HG03280 (cell line): Measurements from ENCODE around the gene FREM1.

Experiments used
- ATAC-seq: cut with Tn5 transposase; IDR thresholded peaks from one replicate; pipeline ENCODE4 v1.9.1; 2021; ENCODE audit warnings: mild to moderate bottlenecking, moderate library complexity; ENCODE audit not compliant: unreplicated experiment

Gene FREM1

DNA sequence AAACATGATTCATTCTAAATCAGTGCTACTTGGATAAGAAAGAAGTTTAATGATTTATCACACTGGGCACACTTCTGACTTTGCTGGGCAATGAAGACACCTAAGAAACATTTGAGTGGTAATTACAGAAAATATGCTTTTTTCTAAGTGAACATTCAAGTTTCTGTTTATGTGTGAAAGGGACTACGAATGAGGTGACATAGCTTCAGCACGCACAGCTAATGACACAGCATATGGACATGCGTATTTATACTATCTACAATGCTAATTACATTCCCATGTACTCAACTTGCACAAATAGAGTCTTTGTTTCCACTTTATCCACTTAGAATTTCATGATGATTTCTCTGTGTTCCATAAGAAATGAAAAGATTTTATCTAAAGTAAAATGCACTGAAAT is 40.6 kb downstream of the FREM1 start:
- ATAC-seq = no peak

DNA sequence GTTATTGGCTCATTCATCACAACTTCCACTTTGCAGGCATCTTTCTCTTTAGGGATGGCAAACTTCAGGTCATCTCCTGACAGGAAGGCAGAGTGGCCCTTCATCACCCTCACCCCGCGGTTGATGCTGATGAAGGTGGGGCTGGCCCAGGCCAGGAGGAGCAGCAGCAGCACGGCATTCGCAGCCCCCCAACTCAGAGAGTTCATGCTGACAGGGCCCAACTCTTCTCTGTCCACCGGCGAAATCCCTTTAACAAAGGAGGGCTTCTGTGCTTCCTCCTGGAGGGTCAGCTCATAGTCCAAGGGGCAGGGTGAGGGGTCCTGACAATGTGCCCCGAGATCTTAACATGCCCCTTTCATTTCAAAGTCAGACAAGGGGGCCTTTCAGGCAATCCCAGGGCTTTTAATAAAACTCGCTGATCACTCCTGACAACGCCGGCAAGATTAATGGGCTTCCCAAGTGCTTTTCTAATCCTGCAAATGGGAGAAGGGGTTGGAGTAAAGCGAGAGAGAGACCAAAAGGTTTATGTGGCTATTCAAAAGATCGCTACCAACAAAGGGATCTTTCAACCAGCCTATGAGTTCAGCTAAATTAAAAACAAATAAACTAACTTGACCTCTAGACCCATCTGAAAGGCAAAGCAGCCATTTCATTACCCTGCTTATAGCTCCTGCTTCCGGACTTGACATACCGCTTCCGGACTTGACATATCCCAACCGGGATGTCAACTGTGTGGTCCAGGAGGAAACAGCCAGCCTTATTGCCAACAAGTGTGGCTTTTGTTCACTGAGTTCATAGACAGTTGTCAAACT is 41.2 kb downstream of the FREM1 start:
- no peak for ATAC-seq

DNA sequence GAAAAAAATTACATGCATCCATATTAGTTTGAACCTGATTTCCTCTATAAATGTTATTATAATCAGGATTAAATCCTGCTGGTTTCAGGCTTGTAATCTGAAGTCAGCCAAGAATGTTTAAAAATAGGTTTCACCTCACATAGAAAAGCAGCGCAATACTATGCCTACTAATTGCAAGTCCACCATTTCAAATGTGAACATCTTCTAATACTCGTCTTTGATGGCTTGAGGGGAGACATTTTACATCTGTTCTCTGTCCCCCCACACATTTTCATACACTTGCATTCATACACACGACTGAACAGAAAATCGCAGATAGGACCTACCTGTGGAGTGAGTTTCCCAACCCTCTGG is 41.8 kb downstream of the FREM1 start:
- no peak for ATAC-seq

DNA sequence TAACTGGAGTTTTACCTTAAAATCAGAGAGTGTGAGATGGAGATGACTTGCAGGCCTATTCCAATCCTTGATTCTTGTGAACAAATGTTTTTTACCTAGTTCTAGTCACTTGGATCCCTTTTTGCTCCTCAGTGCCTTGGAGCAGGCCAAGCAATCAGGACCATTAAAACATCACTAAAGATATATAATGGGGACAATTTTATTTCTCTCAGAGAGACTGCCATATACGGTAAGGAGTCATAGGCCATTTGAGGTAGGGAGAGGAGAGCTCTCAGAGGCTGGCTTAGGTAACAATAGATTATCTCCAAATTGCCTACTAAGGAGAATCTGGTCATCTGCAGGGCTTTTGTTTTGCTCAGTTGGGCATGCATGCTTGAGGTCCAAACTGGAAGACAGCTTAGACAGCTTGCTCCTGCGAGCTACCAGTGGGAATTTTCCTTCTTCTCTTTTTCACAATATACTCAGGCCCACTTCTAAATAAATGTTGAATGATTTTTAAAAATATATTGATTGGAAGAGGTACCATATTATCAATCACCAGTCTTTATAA is 44.0 kb downstream of the FREM1 start:
- ATAC-seq = no peak

DNA sequence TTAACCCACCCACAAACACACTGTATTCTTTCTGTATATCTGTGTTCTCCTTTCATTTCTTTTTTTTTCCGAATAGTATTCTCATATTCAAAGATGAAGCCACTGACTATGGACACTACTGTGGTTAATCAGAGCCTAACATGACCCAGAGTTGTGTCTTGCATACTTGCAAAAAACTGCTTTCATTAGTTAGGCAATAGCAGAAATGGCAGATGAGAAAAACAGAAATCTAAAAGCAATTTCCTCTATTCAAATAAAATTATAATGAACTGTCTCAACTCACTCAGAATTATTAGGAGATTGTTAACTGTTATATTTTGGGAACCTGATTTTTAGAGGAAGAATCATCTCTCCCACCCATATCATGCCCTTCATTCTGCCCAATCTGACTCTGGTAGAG is 45.9 kb downstream of the FREM1 start:
- no peak for ATAC-seq

DNA sequence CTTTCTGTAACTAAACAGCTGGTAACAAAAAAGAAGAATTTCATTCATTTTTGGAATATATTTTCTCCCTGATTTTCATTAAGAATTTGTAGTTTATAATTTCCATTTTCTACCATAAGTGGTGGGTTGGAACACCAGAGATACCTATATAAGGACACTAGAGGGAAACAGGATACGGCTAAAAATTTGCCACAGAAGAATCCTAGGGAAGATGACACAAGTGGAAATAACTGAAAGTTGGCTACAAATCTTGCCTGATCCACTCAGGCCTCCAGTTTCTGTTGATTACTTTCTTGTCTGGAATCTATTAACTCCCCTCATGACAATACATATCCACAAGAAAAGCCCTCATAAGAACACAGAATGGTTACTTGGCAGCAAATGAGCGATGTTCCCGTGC is 46.8 kb downstream of the FREM1 start:
- no peak for ATAC-seq

DNA sequence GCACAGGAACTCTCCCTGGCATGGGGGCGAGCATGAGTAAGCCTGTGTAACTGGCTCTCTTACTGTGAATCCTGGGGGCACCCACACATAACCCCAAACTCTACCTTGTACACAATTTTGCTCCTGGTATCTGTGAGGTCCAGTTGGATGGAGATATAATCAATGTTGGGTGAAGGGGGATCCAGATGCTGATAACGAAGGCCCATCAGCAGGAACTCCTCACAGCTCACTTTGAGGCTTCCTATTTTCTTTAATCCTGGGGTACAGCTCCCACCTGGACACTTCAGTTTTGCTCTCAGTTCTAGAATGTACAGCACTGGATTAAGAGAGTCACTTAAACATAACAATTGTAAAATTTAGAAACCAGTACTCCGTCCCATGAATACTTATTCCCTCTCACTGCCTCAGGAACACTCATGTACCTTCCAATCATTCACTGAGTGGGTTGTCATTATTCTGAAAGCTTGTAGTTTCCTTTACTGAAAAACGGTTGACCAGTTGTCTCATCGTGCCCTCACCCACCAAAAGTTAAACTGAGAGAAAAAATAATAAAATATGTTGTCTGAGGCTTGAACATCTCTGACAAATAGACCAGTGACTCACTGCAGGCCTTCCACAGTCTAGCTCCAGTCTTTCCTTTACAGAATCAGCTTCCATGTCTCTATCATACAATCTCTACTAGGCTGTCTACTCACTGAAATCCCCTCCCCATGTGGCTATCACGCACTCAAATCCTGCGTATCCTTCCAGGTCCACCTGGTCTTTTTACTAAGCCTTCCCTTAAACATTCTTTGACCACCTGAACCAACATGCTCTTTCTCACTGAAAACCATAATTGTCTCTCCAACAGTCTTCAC is 52.6 kb downstream of the FREM1 start:
- no peak for ATAC-seq

DNA sequence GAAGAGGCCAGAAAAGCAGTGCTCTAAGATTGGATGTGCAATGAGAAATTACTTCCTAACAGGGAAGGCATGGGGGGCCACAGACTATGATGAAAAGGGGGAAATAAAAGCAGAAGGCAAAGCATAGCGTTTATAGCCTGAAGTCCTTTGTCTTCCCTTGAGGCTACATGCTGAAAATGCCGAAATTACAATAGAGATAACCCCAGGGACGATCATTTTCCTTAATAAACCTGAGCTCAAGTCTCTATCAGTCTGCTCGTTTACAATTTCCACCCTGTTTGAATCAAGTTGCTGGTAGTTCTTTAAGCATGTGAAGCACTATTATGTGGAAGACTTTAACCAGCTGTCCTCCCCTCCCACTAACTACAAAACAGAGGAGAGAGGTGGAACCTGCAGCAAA is 60.4 kb downstream of the FREM1 start:
- no peak for ATAC-seq

DNA sequence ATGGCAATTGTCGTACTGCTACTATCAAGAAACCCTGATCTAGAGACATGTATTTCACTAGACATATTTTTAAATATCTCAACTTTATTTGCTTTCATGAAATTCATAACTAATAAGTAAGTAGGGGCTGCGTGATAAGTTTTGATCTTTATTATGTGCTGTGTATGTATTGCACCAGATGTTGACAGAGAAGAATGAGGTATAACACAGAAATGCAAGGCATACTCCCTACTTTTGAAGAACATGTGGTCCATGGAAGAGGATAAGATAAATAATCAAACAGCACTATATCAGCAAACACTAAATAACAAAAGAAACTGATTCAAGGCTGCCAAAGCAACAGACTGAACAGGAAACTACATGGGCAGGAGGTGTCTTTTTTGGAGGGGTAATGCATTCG is 60.9 kb downstream of the FREM1 start:
- no peak for ATAC-seq

DNA sequence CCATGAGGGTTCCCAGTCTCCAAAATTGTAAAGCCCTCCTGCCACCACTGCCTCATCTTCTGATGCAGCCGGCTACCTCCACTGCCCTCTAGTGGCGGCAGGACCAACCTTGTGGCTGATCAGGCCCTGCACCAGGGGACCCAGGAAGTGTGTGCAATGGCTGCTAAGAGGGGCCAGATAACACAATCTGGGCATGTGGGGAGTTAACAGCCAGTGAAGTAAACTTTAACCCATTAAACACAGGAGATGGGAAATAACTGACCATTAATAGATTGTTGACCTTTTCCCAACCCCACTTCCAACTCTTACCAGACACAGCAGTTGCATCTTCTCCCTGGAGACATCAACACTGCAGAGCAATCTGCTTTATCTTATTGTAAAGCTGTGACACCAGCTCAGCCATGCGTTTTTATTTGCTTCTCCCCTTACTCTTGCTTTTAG is 63.3 kb downstream of the FREM1 start:
- ATAC-seq = peak; percentile 97

DNA sequence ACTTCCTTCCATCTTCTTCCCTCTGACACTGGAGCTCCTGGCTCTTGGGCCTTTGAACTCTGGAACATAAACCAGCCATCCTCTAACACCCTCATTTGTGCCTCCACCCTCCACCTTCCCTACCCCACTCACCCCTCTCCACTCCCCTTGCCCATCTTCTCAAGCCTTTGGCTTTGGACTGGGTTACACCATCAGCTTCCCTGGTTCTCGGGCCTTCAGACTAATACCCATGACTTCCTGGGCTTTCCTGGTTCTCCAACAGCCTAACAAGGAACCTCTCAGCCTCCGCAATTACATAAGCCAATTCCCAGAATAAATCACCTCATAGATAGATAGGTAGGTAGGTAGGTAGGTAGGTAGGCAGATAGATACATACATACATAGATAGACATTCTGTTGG is 67.1 kb downstream of the FREM1 start:
- no peak for ATAC-seq

DNA sequence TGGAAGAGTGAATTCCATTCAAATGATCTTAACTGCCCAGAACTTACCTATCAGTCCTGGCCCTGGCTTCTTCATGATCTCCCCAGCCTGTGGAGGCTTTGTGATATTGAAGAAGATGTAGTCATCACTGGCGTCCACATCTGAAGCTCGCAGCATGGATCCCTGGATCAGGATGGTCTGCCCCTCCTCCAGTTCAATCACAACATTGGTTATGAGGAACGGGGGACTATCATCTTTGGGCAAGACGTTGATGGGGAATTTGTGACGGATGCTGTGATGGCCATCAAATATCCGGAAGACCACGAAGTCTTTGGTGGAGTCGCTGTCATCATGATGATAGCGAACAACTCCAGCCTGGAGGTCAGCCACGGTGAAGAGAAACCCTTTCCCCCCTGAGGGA is 68.0 kb downstream of the FREM1 start:
- no peak for ATAC-seq

DNA sequence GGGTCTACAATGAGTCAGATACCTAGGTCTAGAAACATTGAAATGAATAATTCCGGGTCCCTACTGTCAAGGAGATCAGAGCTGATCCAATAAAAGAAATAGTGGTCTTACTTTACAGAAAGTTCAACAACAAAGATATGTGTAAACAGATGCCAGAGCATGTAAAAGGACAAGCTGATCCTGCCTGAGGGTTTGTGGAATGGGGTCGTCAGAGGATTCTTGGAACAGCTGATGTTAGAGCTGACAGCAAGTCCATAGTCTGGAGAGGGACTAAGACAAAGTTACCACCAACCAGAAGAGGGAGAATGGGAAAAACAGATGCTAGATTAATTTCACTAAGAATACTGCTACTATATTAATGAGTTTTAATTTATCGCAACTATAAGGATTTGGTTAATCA is 71.5 kb downstream of the FREM1 start:
- ATAC-seq = no peak

DNA sequence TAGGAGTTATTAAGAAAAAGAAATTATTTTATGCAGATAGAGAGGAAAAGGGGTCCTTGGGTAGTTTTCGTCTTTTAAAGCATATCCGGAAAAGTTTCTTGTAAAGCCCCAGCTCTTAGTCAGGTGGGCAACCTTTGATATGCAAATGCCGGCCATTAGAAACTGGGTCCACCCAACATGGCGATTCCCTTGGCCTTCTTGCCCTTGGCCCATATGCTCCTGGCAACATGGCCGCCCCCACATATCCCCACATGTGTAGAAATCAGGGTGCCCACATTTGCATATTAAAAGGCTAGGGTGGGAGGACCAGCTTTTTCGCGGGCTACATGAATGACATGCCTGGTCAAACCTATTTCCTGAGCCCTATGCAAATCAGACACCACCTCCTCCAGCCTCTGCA is 73.3 kb downstream of the FREM1 start:
- no peak for ATAC-seq

DNA sequence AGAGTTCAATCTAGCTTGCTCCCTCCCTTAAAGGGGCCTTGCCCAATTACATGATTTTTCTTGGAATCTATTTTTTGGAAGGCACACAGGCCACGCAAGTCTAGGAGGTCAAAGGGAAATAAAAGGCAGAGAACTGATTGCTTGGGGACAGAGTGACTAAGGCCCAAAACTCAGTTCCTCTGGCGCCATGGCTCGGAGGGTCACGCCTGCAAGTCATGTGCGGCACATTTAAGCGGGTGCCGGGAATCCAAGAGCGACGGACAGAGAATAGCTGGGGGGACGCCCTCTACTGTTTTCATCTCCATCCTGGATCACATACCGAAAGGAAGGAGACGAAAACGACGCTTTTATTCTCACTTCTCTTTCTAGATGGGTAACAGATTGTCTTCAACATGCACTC is 78.6 kb downstream of the FREM1 start:
- ATAC-seq = no peak

DNA sequence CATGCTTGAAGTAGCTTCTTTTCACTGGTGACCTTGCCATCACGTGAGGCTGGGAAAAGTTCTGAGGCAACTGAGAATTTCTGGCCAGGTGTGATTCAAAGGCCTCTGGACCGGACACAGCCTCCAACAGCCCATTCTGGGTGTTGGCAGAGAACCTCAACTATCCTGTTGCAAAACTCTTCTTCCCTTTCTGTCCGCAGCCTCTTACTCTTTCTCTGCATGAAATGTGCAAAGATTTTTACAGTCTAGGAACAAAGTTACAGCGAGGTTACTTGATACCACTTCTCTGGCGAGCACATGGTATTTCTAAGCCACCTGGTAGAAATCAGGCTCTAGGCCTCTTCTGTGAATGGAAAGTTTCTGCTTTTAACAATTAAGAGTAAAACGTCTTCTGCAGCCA is 79.2 kb downstream of the FREM1 start:
- ATAC-seq = no peak

DNA sequence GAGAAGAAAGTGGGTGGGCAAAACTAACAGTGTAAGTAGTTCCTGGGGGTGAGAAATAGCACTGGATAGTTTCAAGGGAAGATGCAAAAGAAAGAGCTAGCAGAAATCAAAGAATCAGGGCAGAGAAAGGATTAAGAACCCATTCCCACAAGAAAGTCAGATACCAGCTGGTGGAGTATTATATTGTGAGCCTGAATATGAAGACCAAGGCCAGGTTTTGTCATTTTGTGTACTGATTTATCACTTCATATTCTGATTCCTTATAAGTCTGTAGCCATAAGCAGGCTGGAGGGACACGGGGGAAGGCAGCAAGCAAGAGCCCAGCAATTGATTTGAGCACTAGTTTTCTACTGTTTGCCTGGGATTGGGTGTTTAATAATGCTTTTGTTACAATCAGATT is 80.2 kb downstream of the FREM1 start:
- ATAC-seq = no peak

DNA sequence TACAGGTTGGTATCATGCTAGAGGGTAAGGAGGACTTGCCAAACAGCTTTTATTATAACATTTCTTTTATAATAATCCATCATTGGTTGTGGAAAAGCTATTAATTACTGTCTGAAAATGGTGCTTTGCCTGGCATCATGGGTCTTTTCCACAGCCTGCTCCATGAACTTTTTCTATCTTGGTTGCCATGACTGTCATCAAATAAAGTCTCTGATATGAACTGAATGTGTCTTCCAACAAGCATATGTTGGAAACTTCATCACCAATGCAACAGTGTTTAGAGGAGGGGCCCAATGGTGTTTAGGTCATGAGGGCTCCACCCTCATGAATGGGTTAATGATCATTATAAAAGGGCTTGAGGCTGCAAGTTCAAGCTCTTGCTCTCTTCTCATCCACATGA is 81.0 kb downstream of the FREM1 start:
- ATAC-seq = no peak

DNA sequence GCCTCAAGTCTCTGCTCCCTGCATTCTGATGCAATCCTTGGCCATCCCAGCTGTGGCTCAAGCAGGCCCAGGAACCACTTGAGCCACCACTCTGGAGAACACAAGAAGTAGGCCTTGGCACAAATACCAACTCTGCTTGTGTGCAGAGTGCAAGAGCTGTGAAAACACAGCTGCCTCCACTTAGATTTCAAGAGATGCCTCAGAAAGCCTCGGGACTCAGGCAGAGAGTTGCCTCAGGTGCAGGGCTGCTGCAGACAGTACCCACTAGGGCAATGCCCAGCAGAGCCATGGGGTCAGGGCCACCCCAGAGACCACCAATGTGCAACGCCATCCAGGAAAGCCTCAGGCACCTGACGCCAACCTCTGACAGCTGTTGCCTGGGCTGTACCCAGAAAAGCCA is 82.4 kb downstream of the FREM1 start:
- ATAC-seq = no peak

DNA sequence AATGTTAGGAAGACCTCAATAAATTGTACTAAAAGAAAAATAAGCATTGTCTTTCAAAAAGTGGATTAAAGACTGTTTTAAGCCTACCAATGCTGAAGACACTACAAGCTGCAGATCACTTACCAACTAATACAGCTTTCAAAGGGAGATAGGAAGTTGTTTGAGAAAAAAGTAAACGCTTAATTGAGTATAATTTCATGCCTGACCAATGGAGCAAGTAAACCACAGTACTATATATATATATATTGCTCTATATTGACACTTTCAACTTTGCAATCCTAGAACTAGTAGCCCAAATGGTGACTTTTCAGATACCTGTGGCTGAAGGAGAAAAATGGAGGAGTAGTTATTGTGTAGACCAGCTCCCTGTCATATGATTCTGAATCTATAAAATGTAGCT is 85.7 kb downstream of the FREM1 start:
- ATAC-seq = no peak

DNA sequence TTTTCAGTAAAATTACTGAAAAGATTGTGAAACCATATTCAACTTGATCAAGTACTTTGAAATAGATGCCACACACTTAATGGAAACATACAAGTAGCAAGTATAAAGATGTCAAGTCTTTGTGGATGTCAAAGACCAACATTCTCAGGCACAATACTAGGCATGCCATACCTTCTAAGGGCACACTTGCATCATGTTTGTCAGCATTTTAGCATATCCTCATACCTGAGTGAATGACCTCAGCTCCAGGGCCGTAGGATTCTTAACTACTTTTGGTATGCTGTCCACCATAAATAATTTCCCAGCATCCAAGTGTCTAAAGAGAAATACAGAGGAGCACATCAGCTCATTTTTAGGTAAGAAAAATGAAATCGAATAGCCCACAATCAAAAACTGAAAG is 86.4 kb downstream of the FREM1 start:
- ATAC-seq = no peak

DNA sequence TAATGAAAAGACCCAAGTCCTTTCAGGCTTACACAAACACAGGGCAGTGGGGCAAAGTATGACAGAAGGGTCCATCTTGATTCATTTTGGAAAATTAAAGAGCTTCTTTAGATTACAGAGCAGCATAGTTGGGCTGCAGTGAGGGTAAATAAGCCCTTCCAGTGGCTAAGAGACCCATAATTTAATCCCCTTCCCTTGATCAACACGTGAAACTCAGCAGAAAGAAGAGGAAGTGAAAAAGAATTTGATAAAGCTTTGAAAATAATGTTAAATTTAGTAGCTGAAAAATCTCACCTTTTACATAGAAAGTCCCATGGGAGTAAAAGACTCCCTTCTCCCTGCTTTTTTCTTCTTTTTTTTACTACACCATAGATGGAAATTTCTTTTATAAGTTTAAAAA is 87.6 kb downstream of the FREM1 start:
- no peak for ATAC-seq
